HUES6 (cell line): Measurements from ENCODE around the gene MYL10.

Experiments used
- H3K27ac ChIP-seq: 2 replicates; pipeline ENCODE4 v1.7.0; 2013; ENCODE audit warnings: low read depth, mild to moderate bottlenecking, low read length, inconsistent platforms
- H3K27me3 ChIP-seq: 2 replicates; pipeline ENCODE4 v1.6.1; 2013; ENCODE audit warnings: low read length; ENCODE audit not compliant: control insufficient read depth, insufficient read depth
- H3K36me3 ChIP-seq: 2 replicates; pipeline ENCODE4 v1.6.1; 2013; ENCODE audit warnings: low read length; ENCODE audit not compliant: control insufficient read depth, insufficient read depth
- H3K4me1 ChIP-seq: 2 replicates; pipeline ENCODE4 v1.6.1; 2013; ENCODE audit warnings: low read length; ENCODE audit not compliant: control insufficient read depth, insufficient read depth
- H3K4me3 ChIP-seq: 2 replicates; pipeline ENCODE4 v1.5.1; 2013; ENCODE audit warnings: low read depth, low read length
- H3K9ac ChIP-seq: one replicate; pipeline ENCODE4 v1.6.1; 2013; ENCODE audit warnings: mild to moderate bottlenecking, low read length
- H3K9me3 ChIP-seq: 2 replicates; pipeline ENCODE4 v1.6.1; 2013; ENCODE audit warnings: low read depth, low read length; ENCODE audit not compliant: control insufficient read depth, insufficient read depth

The MYL10 gene

GRCh38 chr7:101595766-101596537 lies 33.1 kb downstream of the MYL10 start:
- Histone ChIP-seq H3K9ac (no peak overlapping the region), H3K4me1 (peaks cover 8% of the 10 kb centered on the region; the same call in 1 of the 2 replicates), H3K27me3 (no peaks in the 10 kb centered on the region), H3K27ac (no peak overlapping the region), H3K4me3 (no peak overlapping the region), H3K9me3 (no peaks in the 10 kb centered on the region), H3K36me3 (no peaks in the 10 kb centered on the region)

- H3K36me3 ChIP-seq = no peaks in the 10 kb centered on the region
- H3K4me3 ChIP-seq = no peak overlapping the region
- no peak overlapping the region for H3K9ac ChIP-seq
- no peak overlapping the region for H3K27ac ChIP-seq
- no peaks in the 10 kb centered on the region for H3K9me3 ChIP-seq
- H3K4me1 ChIP-seq = peaks cover 8% of the 10 kb centered on the region; the same call in 1 of the 2 replicates
- no peaks in the 10 kb centered on the region for H3K27me3 ChIP-seq
Observed at GRCh38 chr7:101595246-101595645, 33.9 kb downstream of the MYL10 start.

GRCh38 chr7:101594790-101595189 lies 34.3 kb downstream of the MYL10 start:
- no peak overlapping the region for H3K4me3 ChIP-seq
- H3K9me3 ChIP-seq = no peaks in the 10 kb centered on the region
- H3K27me3 ChIP-seq = no peaks in the 10 kb centered on the region
- H3K36me3 ChIP-seq = no peaks in the 10 kb centered on the region
- H3K27ac ChIP-seq = no peak overlapping the region
- H3K9ac ChIP-seq = no peak overlapping the region
- peaks cover 8% of the 10 kb centered on the region; the same call in 1 of the 2 replicates for H3K4me1 ChIP-seq

- no peaks in the 10 kb centered on the region for H3K36me3 ChIP-seq
Observed at GRCh38 chr7:101593556-101593955, 35.5 kb downstream of the MYL10 start.

GRCh38 chr7:101591504-101591903 lies 37.6 kb downstream of the MYL10 start:
- H3K9ac ChIP-seq = no peak overlapping the region
- no peak overlapping the region for H3K4me3 ChIP-seq
- no peaks in the 10 kb centered on the region for H3K4me1 ChIP-seq
- H3K36me3 ChIP-seq = no peaks in the 10 kb centered on the region
- no peaks in the 10 kb centered on the region for H3K9me3 ChIP-seq
- H3K27me3 ChIP-seq = no peaks in the 10 kb centered on the region
- no peak overlapping the region for H3K27ac ChIP-seq

More at GRCh38 chr7:101593556-101593955, 35.5 kb downstream of the MYL10 start:
- no peaks in the 10 kb centered on the region for H3K27me3 ChIP-seq
- H3K4me3 ChIP-seq = no peak overlapping the region
- H3K27ac ChIP-seq = no peak overlapping the region
- no peak overlapping the region for H3K9ac ChIP-seq
- H3K4me1 ChIP-seq = peaks cover 1% of the 10 kb centered on the region; the same call in 1 of the 2 replicates
- H3K9me3 ChIP-seq = no peaks in the 10 kb centered on the region

GRCh38 chr7:101590663-101591435 lies 38.2 kb downstream of the MYL10 start:
- no peaks in the 10 kb centered on the region for H3K9me3 ChIP-seq
- no peaks in the 10 kb centered on the region for H3K4me1 ChIP-seq
- no peaks in the 10 kb centered on the region for H3K27me3 ChIP-seq
- no peak overlapping the region for H3K27ac ChIP-seq
- no peaks in the 10 kb centered on the region for H3K36me3 ChIP-seq
- H3K9ac ChIP-seq = no peak overlapping the region
- H3K4me3 ChIP-seq = no peak overlapping the region

GRCh38 chr7:101589976-101590662 lies 39.0 kb downstream of the MYL10 start:
- Histone ChIP-seq H3K27ac (no peak overlapping the region), H3K4me3 (no peak overlapping the region), H3K9me3 (no peaks in the 10 kb centered on the region), H3K9ac (no peak overlapping the region), H3K36me3 (no peaks in the 10 kb centered on the region), H3K4me1 (no peaks in the 10 kb centered on the region), H3K27me3 (no peaks in the 10 kb centered on the region)

- no peaks in the 10 kb centered on the region for H3K36me3 ChIP-seq
- H3K27me3 ChIP-seq = no peaks in the 10 kb centered on the region
- no peaks in the 10 kb centered on the region for H3K9me3 ChIP-seq
- no peak overlapping the region for H3K9ac ChIP-seq
- H3K27ac ChIP-seq = no peak overlapping the region
- no peak overlapping the region for H3K4me3 ChIP-seq
- no peaks in the 10 kb centered on the region for H3K4me1 ChIP-seq
Observed at GRCh38 chr7:101589052-101589451, 40.0 kb downstream of the MYL10 start.

GRCh38 chr7:101588131-101588935 lies 40.8 kb downstream of the MYL10 start:
- H3K9ac ChIP-seq = no peak overlapping the region
- H3K9me3 ChIP-seq = peaks cover 4% of the 10 kb centered on the region; the same call in 1 of the 2 replicates
- no peak overlapping the region for H3K4me3 ChIP-seq
- H3K36me3 ChIP-seq = no peaks in the 10 kb centered on the region
- no peaks in the 10 kb centered on the region for H3K27me3 ChIP-seq
- no peaks in the 10 kb centered on the region for H3K4me1 ChIP-seq
- H3K27ac ChIP-seq = no peak overlapping the region

- Histone ChIP-seq H3K27ac (no peak overlapping the region), H3K9me3 (peaks cover 6% of the 10 kb centered on the region; the same call in 1 of the 2 replicates), H3K9ac (no peak overlapping the region), H3K27me3 (no peaks in the 10 kb centered on the region), H3K4me1 (no peaks in the 10 kb centered on the region; the same call in 1 of the 2 replicates), H3K4me3 (no peak overlapping the region), H3K36me3 (no peaks in the 10 kb centered on the region)
Observed at GRCh38 chr7:101586906-101587677, 42.0 kb downstream of the MYL10 start.
